Melanocyte of skin (primary cell): ENCODE results near the gene AKAP6. TPM values are rescaled to one million over a fixed set of nuclear protein-coding genes. Genes with fewer than 3 reads are reported as not detected.

Experiments
- small RNA-seq, 2 donors: library from RNA; depleted of rRNA; stranded (forward); fragments of <200 nt; gene quantifications; one replicate each; pipeline ENCODE3, GENCODE V24; 2012
- total RNA-seq, 2 donors: library from RNA; depleted of rRNA; stranded (reverse); fragments of >200 nt; gene quantifications; 2 replicates each; pipeline ENCODE4 v1.2.3, GENCODE V29; 2012

AKAP6 gene, protein sequence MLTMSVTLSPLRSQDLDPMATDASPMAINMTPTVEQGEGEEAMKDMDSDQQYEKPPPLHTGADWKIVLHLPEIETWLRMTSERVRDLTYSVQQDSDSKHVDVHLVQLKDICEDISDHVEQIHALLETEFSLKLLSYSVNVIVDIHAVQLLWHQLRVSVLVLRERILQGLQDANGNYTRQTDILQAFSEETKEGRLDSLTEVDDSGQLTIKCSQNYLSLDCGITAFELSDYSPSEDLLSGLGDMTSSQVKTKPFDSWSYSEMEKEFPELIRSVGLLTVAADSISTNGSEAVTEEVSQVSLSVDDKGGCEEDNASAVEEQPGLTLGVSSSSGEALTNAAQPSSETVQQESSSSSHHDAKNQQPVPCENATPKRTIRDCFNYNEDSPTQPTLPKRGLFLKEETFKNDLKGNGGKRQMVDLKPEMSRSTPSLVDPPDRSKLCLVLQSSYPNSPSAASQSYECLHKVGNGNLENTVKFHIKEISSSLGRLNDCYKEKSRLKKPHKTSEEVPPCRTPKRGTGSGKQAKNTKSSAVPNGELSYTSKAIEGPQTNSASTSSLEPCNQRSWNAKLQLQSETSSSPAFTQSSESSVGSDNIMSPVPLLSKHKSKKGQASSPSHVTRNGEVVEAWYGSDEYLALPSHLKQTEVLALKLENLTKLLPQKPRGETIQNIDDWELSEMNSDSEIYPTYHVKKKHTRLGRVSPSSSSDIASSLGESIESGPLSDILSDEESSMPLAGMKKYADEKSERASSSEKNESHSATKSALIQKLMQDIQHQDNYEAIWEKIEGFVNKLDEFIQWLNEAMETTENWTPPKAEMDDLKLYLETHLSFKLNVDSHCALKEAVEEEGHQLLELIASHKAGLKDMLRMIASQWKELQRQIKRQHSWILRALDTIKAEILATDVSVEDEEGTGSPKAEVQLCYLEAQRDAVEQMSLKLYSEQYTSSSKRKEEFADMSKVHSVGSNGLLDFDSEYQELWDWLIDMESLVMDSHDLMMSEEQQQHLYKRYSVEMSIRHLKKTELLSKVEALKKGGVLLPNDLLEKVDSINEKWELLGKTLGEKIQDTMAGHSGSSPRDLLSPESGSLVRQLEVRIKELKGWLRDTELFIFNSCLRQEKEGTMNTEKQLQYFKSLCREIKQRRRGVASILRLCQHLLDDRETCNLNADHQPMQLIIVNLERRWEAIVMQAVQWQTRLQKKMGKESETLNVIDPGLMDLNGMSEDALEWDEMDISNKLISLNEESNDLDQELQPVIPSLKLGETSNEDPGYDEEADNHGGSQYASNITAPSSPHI (N-terminal part only)
- 10 to 100 TPM; 14.3 to 31.0 TPM for total RNA-seq

GRCh38 chr14:32329146-32329545 lies at the start of gene AKAP6:
Gene AKAP6, plus strand, starts transcription at chr14:32329298. Its CDS starts 104,196 bp downstream, at chr14:32433494.

Small RNA genes lying within 50 kb of the gene (small RNA-seq; reads per million reads assigned to genes)
- 0 reads per million in 2 donors for gene RN7SL660P

Other genes starting within 250 kb of the AKAP6 start
- not detected for gene RNU6-7, start 127.3 kb upstream of the AKAP6 start, total RNA-seq
- not detected for gene RNU6-8, start 126.0 kb upstream of the AKAP6 start, total RNA-seq